H1 (cell line): ENCODE measurements around the gene DACT3. TPM values are rescaled to one million over a fixed set of nuclear protein-coding genes. Genes with fewer than 3 reads are reported as not detected.

Experiments
- KDM5A ChIP-seq: fragments of 200-600 bp; IDR thresholded peaks from 2 replicates; pipeline ENCODE4 v1.7.1; 2012; ENCODE audit warnings: mild to moderate bottlenecking, low read length, inconsistent platforms, mixed read lengths
- NANOG ChIP-seq: IDR thresholded peaks from 2 replicates; pipeline ENCODE4 v1.6.1; 2011; ENCODE audit warnings: low read length, low read depth, mild to moderate bottlenecking, inconsistent platforms; ENCODE audit not compliant: insufficient read depth, poor library complexity, severe bottlenecking
- TBP ChIP-seq: IDR thresholded peaks from 2 replicates; pipeline ENCODE4 v1.6.1; 2011; ENCODE audit warnings: low read depth, low read length, improper control_type of control experiment
- polyA plus RNA-seq, 7 experiments: library from polyadenylated mRNA; depleted of rRNA in 3 of 7; stranded (reverse) in 5 of 7; unstranded in 2 of 7; fragments of >200 nt in 5 of 7; fragments of 200-250 nt in 2 of 7; gene quantifications; 1 replicate in 5 of 7; 2 replicates in 1 of 7; 4 replicates in 1 of 7; pipeline versions ENCODE4 v1.2.1 to v1.2.3, GENCODE V29; 2011 to 2013; ENCODE audit warnings: missing spikeins in 2 of 7, mixed read lengths in 2 of 7
- total RNA-seq: library from RNA; stranded (reverse); fragmentation: NEBNext Ultra II Directional; extraction: Animal tissue kit (Norgen Biotek cat#: 25700); gene quantifications from 2 replicates; pipeline ENCODE4 v1.2.1, GENCODE V29; 2021

The DACT3 gene
- total and polyA plus RNA-seq, 2 of the 8 experiments (the other 6 are each of a cell fraction or from before 2014, with no cell fraction given) = 1.8 to 2.0 TPM

DNA sequence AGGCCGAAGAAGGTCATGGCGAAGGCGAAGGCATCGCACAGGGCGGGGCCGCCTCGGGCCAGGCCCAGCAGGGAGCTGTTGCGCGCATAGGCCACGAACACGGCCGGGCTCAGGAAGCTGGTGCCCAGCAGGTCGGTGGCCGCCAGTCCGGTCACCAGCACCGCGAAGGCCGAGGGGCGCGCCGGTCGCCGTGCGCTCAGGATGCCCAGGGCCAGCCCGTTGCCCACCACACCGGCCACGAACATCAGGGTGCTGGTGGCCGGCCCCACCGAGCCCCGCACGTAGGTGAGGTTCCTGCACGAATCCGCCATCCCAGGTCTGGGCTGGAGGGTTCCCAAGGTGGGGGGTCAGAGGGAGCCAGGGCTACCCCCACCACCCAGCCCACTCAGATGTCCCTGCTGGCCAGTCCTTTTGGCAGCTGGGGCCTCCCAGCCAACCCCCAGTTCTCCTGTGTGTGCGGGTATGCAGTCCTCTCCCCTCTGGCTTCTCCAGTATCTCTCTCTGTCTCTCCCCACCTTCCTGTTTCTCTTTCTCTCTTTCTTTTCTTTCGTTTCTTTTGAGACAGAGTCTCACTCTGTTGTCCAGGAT, 37.0 kb downstream of the DACT3 start (continued):
- no peak for TF ChIP-seq TBP
- TF ChIP-seq KDM5A = no peak
- no peak for TF ChIP-seq NANOG
- TF ChIP-seq, all 59 proteins: peak for 0
